ENCODE data around the gene FIZ1.

GRCh38 chr19:55619286-55619685, 20.0 kb upstream of the FIZ1 start:
- TF ChIP-seq CTCF (IDR thresholded peaks at IDR 0.05; ENCODE audit: low read length) (no peak), EZH2 (optimal IDR thresholded peaks at IDR 0.05; ENCODE audit: low read depth, low read length) (no peak), EZH2phosphoT487 (IDR thresholded peaks at IDR 0.05; ENCODE audit: low read length) (no peak)
